GM19452 (cell line): Measurements from ENCODE around the gene CPED1.
A peak's percentile ranks its signal among the peaks of the same experiment; 100 is the strongest.
"Not testable (repeated sequence)": the region's sequence is repeated elsewhere in the genome, so short reads cannot be mapped to it uniquely, and the experiment has no call there.

Source experiments
- ATAC-seq: cut with Tn5 transposase; IDR thresholded peaks from one replicate; pipeline ENCODE4 v1.9.1; 2021; ENCODE audit not compliant: unreplicated experiment

Gene CPED1

DNA sequence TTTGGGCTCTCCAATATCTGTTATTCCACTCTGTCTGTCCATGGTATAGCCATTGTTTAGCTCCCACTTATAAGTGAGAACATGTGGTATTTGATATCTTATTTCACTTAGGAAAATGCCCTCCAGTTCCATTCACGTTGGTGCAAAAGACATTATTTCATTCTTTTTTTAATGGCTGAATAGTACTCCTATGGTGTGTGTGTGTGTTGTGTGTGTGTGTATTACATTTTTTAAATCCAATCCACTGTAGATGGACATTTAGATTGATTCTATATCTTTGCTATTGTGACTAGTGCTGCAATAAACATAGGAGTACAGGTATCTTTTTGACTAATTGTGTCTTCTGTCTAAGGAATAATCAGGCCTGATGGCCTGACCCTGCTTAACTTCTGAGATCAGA is 7.4 kb upstream of the CPED1 start:
- ATAC-seq, result no peak

DNA sequence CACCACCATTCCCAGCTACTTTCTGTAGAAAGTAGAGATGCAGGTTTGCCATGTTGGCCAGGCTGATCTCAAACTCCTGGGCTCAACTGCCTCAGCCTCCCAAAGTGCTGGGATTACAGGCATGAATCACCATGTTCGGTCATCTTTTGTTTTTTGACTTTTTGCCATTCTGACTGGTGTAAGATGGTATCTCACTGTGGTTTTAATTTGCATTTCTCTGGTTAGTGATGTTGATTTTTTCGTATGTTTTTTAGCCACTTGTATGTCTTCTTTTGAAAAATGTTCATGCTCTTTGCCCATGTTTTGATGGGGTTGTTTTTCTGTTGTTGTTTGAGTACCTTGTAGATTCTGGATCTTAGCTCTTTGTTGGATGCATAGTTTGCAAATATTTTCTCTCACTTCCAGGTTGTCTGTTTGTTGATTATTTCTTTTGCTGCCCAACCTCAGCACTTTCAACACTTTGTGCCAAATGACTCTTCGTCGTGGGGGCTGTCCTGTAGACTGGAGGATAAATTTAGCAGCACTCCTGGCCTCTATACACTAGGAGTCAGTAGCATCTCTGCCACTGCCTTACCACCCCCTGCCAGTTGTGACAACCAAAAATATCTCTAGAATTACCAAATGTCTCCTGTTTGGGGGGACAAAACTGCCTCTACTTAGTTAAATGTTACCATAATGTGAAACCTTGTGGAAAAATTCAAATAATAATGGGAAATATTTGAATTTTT is 6.5 kb upstream of the CPED1 start:
- no peak for ATAC-seq

DNA sequence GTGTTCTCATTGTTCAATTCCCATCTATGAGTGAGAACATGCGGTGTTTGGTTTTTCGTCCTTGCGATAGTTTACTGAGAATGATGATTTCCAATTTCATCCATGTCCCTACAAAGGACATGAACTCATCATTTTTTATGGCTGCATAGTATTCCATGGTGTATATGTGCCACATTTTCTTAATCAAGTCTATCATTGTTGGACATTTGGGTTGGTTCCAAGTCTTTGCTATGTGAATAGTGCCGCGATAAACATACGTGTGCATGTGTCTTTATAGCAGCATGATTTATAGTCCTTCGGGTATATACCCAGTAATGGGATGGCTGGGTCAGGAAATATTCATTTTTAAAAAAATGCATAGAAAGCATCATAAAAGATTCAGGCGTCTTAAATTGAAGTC is 4.9 kb upstream of the CPED1 start:
- not testable (repeated sequence) for ATAC-seq

DNA sequence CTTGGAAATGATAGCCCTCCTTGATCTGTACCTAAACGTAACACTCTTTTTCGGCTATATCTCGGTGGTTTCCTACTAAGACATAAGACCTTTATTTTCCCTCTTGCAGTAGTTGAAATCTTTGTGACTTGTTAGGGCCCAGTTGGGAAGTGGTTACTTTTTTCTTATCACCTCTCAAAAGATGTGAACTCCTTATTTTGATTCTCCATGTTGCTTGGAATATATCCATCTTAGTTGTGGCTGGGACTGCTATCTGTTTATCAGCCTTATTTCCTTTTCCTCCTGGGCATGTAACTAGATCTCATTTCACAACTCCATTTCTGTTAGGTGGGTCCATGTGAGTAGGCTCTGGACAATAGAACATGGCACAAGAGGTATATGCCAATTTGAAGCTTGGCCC is 4.1 kb upstream of the CPED1 start:
- ATAC-seq, result no peak

DNA sequence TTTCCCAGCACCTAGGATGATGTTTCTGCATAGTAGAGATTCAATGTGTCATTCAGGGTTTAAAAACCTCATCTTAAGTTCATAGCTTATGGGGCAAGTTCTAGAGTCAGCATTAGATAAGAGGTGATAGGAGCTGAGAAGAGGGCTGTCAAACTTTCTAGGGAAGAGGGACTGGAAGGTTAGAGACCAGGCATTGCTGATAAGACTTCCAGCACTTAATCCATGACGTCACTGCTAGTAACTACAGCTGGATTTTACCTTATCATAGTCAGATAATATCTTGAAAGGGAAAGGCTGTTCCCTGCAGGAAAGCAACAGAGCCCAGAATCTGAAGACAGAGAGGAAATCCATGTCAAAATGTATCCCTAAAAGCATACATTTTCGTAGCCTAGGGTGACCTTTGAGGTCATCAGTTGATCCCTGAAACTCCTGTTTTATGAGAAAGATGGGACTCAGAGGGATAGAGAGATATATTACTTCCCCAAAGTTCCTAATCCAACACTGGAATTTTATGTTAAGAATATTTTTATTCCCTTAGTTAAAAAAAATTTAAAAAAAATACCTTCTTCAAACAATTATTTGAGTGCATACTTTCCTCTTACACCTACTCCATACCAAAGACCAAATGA is 3.3 kb upstream of the CPED1 start:
- no peak for ATAC-seq

DNA sequence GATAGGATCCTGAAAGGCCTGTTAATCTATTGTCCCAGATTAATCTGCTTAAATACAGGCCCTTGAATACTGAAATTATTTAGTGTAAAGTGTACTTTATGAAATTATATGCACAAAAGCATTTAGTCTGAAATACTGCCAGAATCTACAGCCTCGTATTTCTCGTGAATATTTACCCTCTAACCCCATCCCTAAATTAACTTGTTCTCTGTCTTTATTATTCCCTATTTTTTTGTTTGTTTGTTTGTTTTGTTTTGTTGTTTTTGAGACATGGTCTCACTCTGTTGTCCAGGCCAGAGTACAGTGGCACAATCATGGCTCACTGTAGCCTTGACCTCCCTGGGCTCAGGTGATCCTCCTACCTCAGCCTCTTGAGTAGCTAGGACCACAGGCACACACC is 2.7 kb upstream of the CPED1 start:
- no peak for ATAC-seq

DNA sequence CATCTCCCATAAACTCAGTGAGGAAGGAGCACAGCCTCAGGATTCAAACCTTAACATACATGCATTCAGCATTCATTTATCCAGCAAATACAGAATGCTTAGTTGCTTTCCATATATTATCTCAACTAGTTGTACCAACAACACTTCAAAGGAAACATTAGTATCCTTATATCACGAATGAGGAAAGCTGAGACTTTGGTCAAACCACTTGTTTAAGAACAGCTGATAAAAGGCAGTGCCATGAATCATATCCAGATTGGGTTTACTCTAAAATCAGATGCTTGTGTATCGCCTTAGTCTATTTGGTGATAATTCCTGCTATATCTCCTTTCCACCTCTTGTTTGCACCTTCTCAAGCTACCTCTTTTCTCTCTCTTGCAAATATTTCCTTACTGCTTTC is 1.9 kb upstream of the CPED1 start:
- ATAC-seq, result no peak

DNA sequence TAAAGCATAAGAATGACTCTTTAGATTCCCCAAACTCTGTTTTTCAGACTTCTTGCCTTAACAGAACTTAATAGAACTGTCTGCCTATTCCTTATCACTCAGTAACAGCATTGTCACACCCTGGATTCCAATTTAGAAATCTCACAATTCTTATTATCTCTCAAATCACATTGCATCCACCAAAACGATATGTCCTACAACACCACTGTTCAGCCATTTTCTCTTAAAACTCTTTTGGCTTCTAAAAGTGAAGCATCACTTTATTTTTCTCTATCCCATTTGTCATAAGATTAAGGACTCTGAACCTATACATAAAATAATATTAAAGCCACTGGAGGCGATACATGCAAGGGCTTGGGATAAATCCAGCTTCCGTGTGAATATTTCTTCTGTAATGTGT is 1.2 kb upstream of the CPED1 start:
- ATAC-seq, result no peak

DNA sequence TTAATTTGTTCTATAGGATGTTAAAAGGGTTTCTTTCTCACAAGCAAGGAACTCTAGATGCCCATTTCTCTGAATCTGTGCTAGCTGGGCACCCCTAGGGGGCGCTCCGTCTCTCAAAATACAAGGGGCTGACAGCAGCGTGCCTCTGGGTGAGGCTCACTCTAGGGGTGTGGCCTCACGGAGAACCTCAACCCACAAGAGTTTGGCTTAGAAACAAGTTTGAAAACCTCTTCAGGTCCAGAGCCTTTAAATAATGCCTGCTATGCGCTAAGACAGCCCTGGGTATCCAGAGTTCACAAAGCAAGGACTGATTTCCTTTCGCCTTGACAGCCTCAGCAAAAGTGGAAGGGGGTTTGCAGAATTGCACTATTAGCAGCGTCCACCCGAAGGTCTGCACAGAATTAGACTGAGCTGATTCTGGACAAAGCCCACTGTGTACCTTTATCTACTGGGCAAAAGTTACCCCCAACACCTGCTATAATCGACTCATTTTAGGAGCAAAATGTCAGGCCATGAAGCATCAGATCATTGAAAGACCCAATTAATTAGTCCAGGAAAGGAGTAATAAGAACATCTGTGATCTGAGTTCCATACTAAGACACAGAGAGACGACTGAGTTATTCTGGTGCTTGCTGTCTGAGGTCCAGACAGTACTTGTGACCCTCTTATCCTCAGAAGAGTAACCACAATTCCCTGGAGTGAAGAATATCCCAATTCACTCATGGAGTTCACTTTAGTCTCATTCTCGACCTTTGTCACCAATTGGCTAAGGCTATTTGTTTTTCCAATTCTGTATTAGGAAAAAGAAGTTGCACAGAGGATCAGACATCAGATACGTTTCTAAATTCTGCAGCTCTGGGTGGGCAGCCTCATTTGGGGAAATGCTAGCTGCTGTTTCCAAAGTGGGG is 574 bp upstream of the CPED1 start:
- ATAC-seq, result peak; percentile 93

DNA sequence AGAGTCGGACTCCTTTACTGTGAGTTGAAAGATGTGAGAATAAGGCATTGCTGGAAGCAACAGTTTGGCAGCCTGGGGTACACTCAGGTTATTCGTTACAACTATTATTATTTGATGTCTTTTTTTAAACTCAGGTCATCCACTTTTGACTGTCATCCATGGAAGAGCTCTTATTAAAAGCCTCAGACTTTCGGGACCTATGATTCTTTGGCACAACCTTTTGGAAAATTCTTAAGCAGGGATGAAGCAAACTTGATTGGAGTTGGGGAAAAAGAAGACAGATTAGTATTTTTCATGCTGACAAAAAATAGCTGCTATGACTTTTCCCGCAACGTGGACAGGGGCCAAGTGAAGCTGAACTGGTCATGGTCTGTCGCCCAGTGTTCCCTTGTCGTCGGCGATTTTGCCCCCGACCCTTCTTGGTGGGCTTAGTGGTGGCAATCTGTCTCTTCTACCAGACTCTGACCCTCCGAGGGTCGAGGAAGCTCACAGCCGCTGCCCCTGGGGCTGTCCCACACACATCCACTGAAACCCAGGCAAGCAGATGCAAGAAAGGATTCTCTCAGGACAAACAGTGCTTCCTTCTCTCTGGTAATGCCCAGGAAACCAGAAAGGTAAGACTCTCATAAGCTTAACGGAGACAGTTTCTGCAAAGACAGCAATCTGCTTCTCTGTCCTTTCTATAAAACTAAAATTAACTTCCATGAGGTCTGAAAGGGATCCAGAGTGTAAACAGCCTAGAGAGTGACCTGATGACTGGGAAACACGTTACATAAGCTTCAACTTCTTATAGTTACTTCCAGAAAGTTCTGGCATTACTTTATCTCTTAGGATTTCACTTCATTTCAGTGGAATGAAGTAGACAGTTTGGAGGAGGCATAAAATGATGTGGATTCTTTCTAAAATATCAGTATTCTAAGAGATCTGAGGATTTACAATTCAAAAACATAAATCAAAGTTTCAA is 1.0 kb downstream of the CPED1 start:
- ATAC-seq, result no peak

DNA sequence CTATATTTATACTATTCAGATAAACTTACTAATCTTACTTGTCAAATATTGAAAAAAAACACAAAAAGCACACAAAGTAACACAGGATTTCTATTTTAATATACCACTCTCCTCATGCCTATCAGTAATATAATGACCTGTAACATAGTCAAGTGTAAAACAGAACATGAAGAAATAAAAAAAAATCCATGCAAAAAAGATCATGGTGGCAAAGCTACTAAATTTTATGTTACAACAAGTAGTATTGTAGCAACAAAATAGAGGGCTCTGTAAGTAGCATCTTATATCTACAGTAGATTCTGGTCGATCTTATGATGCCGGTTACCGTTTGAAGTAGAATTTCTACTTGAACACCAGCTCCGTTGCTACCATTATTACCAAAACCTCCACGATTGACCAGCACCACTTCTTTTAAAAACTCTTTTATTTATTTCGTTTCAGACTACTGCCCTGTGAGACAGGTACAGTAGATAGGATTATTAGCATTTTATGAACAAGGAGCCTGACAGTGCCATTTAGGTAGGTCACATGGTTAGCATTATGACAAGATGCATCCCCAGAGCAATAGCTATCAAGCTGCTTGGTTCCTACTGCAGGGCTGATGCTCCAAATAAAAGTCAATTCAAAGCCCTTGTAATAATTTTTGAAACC is 2.1 kb downstream of the CPED1 start:
- ATAC-seq, result no peak

DNA sequence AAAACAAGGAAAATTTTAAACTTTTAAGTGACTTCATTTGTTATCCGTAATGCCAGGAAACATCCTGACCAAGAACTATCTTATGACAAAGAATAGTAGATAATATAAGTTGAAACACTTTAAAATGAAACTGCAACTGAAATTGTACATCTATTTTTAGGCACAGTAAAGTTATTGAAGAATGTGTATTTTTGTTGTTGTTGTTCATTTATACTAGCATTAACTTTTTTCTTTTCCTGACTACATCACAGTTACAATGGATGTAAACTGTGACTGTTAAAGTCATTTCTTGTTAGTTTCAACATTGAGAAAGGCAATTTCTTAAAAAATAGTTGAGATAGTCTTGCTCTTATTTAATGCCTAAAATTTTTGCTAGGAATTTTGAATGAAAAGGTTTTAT is 2.6 kb downstream of the CPED1 start:
- no peak for ATAC-seq

DNA sequence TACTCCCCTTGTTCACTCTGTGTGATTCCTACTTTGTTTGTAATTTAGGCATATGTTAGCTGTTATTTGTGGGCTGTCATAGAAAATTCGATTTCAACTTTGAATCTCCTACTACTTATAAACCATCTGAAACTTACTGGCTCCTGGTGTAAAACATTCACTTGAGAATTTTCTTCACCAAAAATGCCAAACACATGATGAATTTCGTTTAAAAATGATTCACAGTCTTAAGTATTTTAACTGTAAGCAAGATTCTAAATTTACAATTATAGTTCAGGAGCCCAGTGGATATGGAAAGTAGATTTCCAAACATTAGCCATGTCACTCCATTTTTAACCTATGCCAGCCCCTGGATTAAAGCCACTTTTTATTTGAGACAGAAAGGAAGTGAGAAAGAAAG is 3.1 kb downstream of the CPED1 start:
- ATAC-seq, result no peak

DNA sequence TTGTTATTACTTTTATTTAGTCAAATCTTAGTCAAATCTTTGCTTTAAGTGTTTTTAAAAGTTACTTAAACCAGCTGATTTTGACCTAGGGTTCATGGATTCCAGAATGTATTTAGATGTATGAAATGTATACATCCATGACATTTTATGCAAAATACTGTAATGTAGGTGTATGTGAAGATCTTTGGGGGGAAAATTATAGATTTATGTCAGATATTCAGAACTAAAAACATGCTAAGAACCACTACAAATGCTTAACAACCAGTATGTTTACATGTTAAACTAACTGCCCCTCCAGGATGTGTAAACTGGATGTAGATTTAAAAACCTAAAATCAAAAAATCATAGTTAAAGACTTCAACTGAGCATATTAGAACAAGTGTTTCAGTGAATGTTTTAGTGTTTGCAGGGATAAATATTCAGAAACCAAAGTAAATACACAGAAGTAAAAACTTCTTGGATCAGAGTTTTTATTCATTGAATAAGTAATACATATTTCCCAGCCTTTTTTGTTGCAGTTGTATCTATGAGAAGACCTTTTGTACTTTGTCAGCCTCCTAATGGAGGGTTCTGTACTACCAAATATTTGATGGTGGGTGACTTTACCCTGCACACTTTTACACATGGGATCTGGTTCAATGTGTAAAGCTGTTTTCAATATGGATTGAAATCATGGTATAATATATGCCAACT is 3.9 kb downstream of the CPED1 start:
- no peak for ATAC-seq

DNA sequence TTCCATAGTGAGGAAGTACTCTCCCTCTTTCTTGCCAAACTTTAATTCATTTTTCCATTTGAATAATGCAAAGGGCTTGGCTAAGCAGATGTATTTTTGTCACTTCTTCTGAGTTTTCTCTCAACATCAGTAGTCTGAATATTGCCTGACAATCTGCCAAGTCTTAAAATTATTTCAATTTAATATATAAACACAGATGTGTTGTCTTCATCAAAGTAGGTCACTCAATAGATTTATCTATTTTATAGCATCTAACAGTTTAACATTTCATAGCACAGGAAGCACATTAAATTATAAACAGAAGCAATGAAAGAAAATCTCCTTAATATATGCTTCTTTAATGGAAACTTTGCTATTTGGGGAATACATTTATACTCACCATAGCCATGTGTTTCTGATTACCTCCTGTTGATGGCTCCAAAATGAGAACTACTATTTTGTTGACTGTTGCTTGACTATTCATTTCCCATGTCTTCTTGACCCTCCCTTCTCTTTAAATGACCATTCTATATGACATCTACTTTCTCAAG is 4.5 kb downstream of the CPED1 start:
- no peak for ATAC-seq

DNA sequence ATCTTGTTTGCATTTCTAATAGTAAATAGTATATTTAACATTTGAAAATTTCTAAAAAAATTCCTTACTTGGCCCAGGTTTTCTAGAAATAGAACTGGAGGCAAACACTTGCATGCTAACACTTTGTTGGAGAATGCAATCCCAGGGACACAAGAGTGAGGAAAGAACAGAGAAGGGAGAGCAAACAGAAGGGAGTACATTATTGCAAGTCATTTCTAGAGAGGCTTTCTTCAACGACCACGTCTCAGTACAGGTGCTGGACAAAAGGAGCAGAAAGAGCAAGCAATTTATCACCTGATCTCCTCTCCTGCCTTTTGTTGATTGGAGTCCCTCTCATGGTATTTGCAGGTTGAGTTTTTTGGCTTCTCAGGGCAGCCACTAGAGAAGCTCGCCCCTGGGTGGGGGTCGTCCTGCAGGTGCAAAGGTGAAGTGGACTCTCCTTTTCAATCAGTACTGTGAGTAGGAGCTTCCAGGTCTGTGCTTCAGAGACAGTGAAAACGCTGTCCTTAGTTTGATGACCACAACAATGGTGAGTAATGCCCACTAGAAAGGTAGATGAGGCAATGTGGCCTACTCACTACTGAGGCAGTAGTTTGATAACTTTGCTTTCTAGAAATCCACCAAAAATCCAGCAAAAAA is 5.2 kb downstream of the CPED1 start:
- ATAC-seq, result no peak

DNA sequence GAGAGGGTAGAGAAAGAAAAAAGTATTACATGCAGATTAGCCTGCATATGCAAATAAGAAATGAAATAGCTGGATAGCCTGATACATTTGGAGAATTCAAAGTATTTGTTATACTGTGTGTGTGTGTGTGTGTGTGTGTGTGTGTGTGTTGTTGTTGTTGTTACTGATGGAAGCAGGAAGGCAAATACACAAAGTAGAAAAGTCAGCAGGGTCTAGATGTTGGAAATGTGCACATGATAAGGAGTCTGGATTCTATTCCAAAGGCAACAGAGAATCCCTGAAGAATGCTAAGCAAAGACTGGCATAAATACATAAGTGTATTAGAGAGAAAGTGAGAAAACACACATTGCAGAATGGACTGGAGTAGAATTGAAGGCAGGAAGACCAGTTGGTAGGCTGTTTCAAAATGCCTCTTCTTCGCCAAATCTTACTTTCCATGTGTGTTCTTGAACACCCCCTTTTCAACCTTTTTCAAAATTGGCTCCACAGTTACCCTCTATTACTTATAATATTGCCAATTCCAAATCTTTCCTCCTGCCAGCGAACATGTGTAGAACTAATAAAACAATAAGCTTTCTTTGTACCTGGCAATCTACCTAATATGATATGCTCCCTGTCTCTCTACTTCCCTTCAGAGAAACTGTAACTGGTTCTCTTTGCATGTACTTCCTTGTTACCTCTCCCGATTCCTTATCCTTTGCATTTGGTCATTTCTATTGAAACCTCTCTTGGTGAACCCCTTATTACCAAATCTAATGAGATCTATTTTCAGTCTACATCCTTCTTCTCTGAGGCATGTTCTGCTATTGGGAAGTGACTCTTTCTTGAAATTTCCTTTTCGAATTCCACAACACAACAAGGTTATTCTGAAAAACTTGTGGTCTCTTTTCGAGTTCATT is 6.2 kb downstream of the CPED1 start:
- ATAC-seq, result no peak

DNA sequence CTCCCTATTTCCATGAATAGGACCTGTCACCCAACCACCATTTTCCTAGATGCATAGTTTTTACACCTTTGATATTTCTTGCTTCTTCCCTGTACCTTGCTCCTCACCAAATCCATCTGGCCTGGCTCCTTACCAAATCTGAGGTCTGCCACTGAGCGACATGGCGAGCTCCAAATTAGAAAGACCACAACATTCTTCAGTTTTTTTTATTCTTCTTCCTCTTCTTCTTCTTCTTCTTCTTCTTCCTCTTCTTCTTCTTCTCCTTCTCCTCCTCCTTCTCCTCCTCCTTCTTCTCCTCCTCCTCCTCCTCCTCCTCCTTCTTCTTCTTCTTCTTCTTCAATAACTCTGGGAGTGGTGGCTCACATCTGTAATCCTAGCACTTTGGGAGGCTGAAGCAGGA is 7.1 kb downstream of the CPED1 start:
- no peak for ATAC-seq
